Measurements from ENCODE around the gene HEATR5B. TPM values are rescaled to one million over a fixed set of nuclear protein-coding genes. Genes with fewer than 3 reads are reported as not detected.

Gene HEATR5B
- total and polyA plus RNA-seq, 9 of the 15 experiments (the other 6 are each of a cell fraction or from before 2014, with no cell fraction given) = 4.2 to 21.7 (median 12.2) TPM

GRCh38 chr2:36951574-36951973, 132.6 kb downstream of the HEATR5B start:
- H2AFZ ChIP-seq (ENCODE audit: low read depth, low read length) = no peak overlapping the region
- peak; percentile 36 for ATAC-seq
- no peak overlapping the region for H3K4me3 ChIP-seq
- H3K9ac ChIP-seq (ENCODE audit: insufficient read depth in 1 of 2, low read depth in 2 of 2, low read length in 2 of 2) = 0 out of 4 replicates have a peak overlapping the region, but pooled peaks of 1 of the 2 experiments have one; percentile 37
- intact Hi-C loops (cut with micrococcal nuclease) = no loop called here
- peaks cover 0 to 9% of the 10 kb centered on the region in 2 experiments; a peak in 2 of 5 replicates for H3K4me1 ChIP-seq (replicated peaks in 1 of 2; ENCODE audit: control insufficient read depth in 2 of 2, insufficient read depth in 2 of 2, low read length in 2 of 2)
- H3K9me1 ChIP-seq (ENCODE audit: control insufficient read depth, insufficient read depth, low read length) = no peaks in the 10 kb centered on the region
- TF ChIP-seq ZBTB33 (CRISPR knock-in tag; IDR thresholded peaks at IDR 0.05) (0 out of 2 replicates have a peak, but pooled peaks have one; percentile 11), JUND (IDR thresholded peaks at IDR 0.05; ENCODE audit: borderline replicate concordance, low read depth, low read length) (no peak), JUND (tag; IDR thresholded peaks at IDR 0.05; ENCODE audit: borderline replicate concordance, low read depth, low read length) (no peak)
- ChIA-PET CTCF (ENCODE audit: low intra/inter-chr PET ratio) (no interaction called here), POLR2A (interaction anchor here (0.8 to 1.9 kb wide), 2 partner anchors 10 to 15 kb away, joined by 3 to 4 read pairs; partner anchors contain the start of gene STRN)
- H3K27me3 ChIP-seq (ENCODE audit: control insufficient read depth in 2 of 2, insufficient read depth in 2 of 2, low read length in 2 of 2) = no peaks in the 10 kb centered on the region
- no peak for FAIRE-seq
- H3K36me3 ChIP-seq (ENCODE audit: control insufficient read depth, insufficient read depth, low read length) = peaks cover 3% of the 10 kb centered on the region; the same call in 1 of the 3 replicates
- in situ Hi-C loops (cut with MboI) = no loop called here
- 95% methylated on average over 7 of the region's 7 CpGs for WGBS (ENCODE audit: insufficient coverage, low coverage, missing lambda C conversion rate)
- no peak overlapping the region for H3K27ac ChIP-seq (ENCODE audit: extremely low read depth, low read depth, low read length)
- no peak for DNase-seq (ENCODE audit: extremely low read depth in 1 of 4, low spot score in 3 of 4)
- no peaks in the 10 kb centered on the region for H4K20me1 ChIP-seq (replicated peaks; ENCODE audit: control insufficient read depth, insufficient read depth, low read length)
- H3K4me2 ChIP-seq (ENCODE audit: insufficient read depth, low read length) = no peak overlapping the region
- no TSS peak for BruUV-seq (replicated peaks)
- H3K79me2 ChIP-seq (ENCODE audit: control insufficient read depth, insufficient read depth, low read length) = peaks cover 58% of the 10 kb centered on the region
- H3K9me3 ChIP-seq (replicated peaks; ENCODE audit: control insufficient read depth, insufficient read depth, low read depth, low read length) = no peaks in the 10 kb centered on the region
